C4-2B (cell line): Measurements from ENCODE around the gene FAM185A.

ENCODE experiments used
- CTCF ChIP-seq: fragments of 450-650 bp; conservative IDR thresholded peaks from 2 replicates; pipeline ENCODE4 v1.5.1; 2017; ENCODE audit warnings: mild to moderate bottlenecking
- ZFX ChIP-seq: fragments of 450-650 bp; IDR thresholded peaks from 2 replicates; pipeline ENCODE4 v1.6.1; 2017

GRCh38 chr7:102840404-102840803 is 91.6 kb downstream of the FAM185A start:
- TF ChIP-seq CTCF (no peak), ZFX (no peak)
